ENCODE results near the gene OR52K1.
"Not testable (repeated sequence)": the region's sequence is repeated elsewhere in the genome, so short reads cannot be mapped to it uniquely, and the experiment has no call there.

Gene OR52K1

GRCh38 chr11:4482445-4482844, at the start of gene OR52K1:
Gene OR52K1, plus strand, starts transcription at chr11:4482646. Its CDS starts 6,255 bp downstream, at chr11:4488901.
- DNase-seq = no peak

- no peak for DNase-seq
Observed at GRCh38 chr11:4433856-4434255, 48.6 kb upstream of the OR52K1 start.

GRCh38 chr11:4436411-4436810, 46.0 kb upstream of the OR52K1 start:
- DNase-seq = no peak

GRCh38 chr11:4441515-4441914, 40.9 kb upstream of the OR52K1 start:
- no peak for DNase-seq

- DNase-seq = no peak
Observed at GRCh38 chr11:4443232-4443891, 39.1 kb upstream of the OR52K1 start.

- DNase-seq = no peak
Observed at GRCh38 chr11:4448995-4449394, 33.5 kb upstream of the OR52K1 start, which contains the start of gene OR52K2. Gene OR52K2, plus strand, starts transcription at chr11:4449295. Its CDS starts 45 bp downstream, at chr11:4449340.

GRCh38 chr11:4453118-4453517, 29.3 kb upstream of the OR52K1 start:
- no peak for DNase-seq

- no peak for DNase-seq
Observed at GRCh38 chr11:4454021-4454420, 28.4 kb upstream of the OR52K1 start.

- DNase-seq = no peak
Observed at GRCh38 chr11:4455419-4455818, 27.0 kb upstream of the OR52K1 start.

- no peak for DNase-seq
Observed at GRCh38 chr11:4459500-4459899, 22.9 kb upstream of the OR52K1 start.

GRCh38 chr11:4460151-4460550, 22.3 kb upstream of the OR52K1 start:
- DNase-seq = no peak

GRCh38 chr11:4464216-4465159, 18.0 kb upstream of the OR52K1 start:
- DNase-seq = no peak

GRCh38 chr11:4465407-4465806, 17.0 kb upstream of the OR52K1 start:
- DNase-seq = no peak

- no peak for DNase-seq
Observed at GRCh38 chr11:4466131-4466870, 16.1 kb upstream of the OR52K1 start.

GRCh38 chr11:4466871-4467442, 15.5 kb upstream of the OR52K1 start:
- no peak for DNase-seq

- DNase-seq = no peak
Observed at GRCh38 chr11:4467811-4468606, 14.4 kb upstream of the OR52K1 start.

GRCh38 chr11:4479644-4480043, 2.8 kb upstream of the OR52K1 start:
- no peak for DNase-seq

- no peak for DNase-seq
Observed at GRCh38 chr11:4480577-4481239, 1.7 kb upstream of the OR52K1 start.

- DNase-seq = no peak
Observed at GRCh38 chr11:4481240-4481582, 1.2 kb upstream of the OR52K1 start.

GRCh38 chr11:4484310-4484709, 1.9 kb downstream of the OR52K1 start:
- DNase-seq = no peak

GRCh38 chr11:4491405-4491804, 9.0 kb downstream of the OR52K1 start:
- DNase-seq = not testable (repeated sequence)
